ENCODE results near the gene TMEM190.

TMEM190 gene

DNA sequence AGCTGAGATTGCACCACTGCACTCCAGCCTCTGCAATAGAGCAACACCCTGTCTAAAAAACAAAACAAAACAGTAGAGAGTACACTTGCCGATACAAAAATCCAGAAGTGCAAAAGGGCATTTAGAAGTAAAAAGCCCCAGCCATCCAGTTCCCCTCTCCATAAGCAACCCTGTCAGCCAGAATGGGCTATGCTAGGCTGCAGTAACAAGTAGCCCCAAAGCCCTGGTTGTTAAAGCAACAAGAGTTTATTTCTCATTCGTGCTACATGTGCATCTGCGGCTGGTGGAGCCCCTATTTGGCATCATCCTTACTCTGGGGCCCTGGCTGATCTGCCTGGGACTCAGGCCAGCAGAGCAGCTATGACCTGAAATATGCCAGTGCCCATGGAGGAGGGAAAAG, 47.9 kb downstream of the TMEM190 start:
- no peak for DNase-seq

DNA sequence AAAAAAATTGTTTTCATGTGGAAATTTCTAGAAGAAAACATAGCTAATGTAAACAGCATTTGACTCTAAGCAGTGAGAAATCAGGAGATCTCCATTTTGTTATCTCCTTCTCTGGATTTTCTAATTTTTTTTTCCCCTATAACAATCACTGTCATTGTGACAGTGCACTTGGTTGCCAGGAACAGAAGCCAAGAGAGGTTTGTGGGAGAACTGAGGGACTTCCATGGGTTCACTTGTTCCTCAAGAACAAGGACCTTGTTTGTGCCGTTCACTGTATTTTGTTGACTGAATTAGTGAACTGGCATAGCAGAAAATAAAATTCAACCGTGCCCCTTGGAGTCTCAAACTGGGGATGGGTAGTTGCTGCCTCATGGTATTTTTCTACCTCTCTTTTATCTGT, 49.4 kb downstream of the TMEM190 start:
- no peak for DNase-seq
